Nephron progenitor cell (in vitro differentiated cells): Measurements from ENCODE around the gene CPEB4.
A peak's percentile ranks its signal among the peaks of the same experiment; 100 is the strongest.

Experiments used
- DNase-seq: peaks from one replicate; pipeline ENCODE4 v3.0.0; 2021
- H3K27ac Mint-ChIP-seq: 2 replicates; pipeline ENCODE4 v1.8.0; 2021; ENCODE audit warnings: mild to moderate bottlenecking, moderate library complexity, mixed read lengths
- H3K27me3 Mint-ChIP-seq: 2 replicates; pipeline ENCODE4 v1.8.0; 2021; ENCODE audit warnings: mild to moderate bottlenecking, low read depth, mixed read lengths; ENCODE audit not compliant: poor library complexity
- H3K36me3 Mint-ChIP-seq: 2 replicates; pipeline ENCODE4 v1.8.0; 2021; ENCODE audit warnings: low read depth, mixed read lengths
- H3K4me1 Mint-ChIP-seq: 2 replicates; pipeline ENCODE4 v1.8.0; 2021; ENCODE audit warnings: mixed read lengths
- H3K4me3 Mint-ChIP-seq: 2 replicates; pipeline ENCODE4 v1.8.0; 2021; ENCODE audit warnings: mild to moderate bottlenecking, moderate library complexity, mixed read lengths
- H3K9me3 Mint-ChIP-seq: 2 replicates; pipeline ENCODE4 v1.8.0; 2021; ENCODE audit warnings: mild to moderate bottlenecking, moderate library complexity, mixed read lengths
- CTCF ChIP-seq: fragments of 200-600 bp; sonication (generic); IDR thresholded peaks from 2 replicates; pipeline ENCODE4 v1.5.0; 2021; ENCODE audit warnings: antibody characterized with exemption

The CPEB4 gene

GRCh38 chr5:173969167-173970049 lies 81.3 kb downstream of the CPEB4 start:
- DNase-seq, result no peak
- peaks cover 4% of the 10 kb centered on the region for H3K27me3 Mint-ChIP-seq
- H3K27ac Mint-ChIP-seq, result peak overlapping the region; percentile 4
- no peak for TF ChIP-seq CTCF
- peaks cover 73% of the 10 kb centered on the region for H3K4me1 Mint-ChIP-seq
- no peak overlapping the region for H3K4me3 Mint-ChIP-seq
- H3K36me3 Mint-ChIP-seq, result no peaks in the 10 kb centered on the region
- no peaks in the 10 kb centered on the region for H3K9me3 Mint-ChIP-seq

DNA sequence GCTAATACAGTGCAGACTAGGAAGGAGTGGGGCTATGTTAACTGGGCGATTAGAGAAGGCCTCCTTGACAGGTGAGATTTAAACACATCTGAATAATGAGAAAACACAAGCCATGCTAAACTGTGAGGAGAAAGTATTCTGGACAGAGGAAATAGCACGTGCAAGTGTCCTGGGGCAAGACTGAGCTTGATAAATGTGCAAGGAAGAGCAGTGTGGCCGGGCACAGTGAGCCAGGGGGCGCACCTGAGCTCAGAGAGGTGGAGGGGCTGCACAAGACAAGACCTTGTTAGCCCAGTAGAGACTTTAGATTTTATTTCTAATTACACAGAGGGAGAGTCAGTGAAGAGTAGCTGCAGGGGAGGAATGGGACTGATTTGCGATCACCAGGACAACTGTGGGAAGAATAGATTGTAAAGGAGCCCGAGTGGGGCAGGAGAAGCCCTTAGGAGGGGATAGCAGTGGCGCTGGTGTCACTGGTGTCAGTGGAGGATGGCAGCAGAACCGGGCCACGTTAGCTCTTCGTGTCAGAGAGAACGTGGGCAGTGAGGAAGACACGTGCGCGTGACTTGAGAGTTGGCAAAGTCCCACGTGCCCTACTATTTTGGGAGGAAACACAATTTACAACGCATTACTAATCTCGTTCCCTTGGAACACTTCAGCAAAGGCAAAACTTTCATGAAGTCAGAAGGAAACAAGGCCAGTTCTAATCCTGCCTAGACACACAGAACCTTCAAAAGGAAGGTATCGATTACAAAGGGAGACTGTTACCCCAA lies 82.9 kb downstream of the CPEB4 start:
- no peaks in the 10 kb centered on the region for H3K9me3 Mint-ChIP-seq

DNA sequence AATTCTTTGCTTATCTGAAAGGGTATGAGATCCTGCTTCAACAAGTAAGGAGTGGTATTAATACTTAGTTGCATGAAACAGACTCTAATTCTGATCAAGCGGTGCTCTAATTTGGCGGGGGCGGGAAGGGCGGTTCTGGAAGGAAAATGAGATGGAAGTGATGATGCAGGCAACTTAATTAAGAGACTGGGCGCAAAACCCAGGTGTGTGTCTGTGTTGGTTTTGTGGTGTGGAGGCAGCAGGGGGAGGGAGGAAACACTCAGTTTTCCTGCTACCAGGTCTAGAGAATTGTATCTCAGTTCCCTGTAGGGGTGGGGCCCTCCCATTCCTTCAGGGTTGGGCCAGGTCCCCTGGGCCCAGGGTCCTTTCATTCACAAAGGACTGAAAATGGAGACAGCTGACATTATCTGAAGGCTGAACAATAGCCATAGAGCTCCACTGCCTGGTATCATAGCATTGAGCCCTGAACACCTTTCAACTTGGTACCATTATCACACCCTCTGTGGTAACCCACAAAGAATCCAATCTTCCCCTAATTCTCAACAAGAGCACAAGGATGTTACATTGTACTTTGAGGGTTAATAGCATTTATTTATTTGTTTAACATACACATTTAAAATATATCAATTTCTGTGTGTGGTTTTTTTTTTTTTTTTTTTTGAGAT lies 83.7 kb downstream of the CPEB4 start:
- TF ChIP-seq CTCF, result no peak
- H3K27me3 Mint-ChIP-seq, result peaks cover 4% of the 10 kb centered on the region
- no peaks in the 10 kb centered on the region for H3K36me3 Mint-ChIP-seq
- no peak overlapping the region for H3K27ac Mint-ChIP-seq
- no peak for DNase-seq
- H3K4me1 Mint-ChIP-seq, result peaks cover 67% of the 10 kb centered on the region
- H3K4me3 Mint-ChIP-seq, result peak overlapping the region; percentile 28
- H3K9me3 Mint-ChIP-seq, result peaks cover 7% of the 10 kb centered on the region

More for the DNA sequence above, 82.9 kb downstream of the CPEB4 start:
- H3K27ac Mint-ChIP-seq, result peak overlapping the region; percentile 73
- H3K4me1 Mint-ChIP-seq, result peaks cover 67% of the 10 kb centered on the region
- no peaks in the 10 kb centered on the region for H3K36me3 Mint-ChIP-seq
- no peak for TF ChIP-seq CTCF
- peaks cover 4% of the 10 kb centered on the region for H3K27me3 Mint-ChIP-seq
- peak overlapping the region; percentile 28 for H3K4me3 Mint-ChIP-seq
- DNase-seq, result no peak

DNA sequence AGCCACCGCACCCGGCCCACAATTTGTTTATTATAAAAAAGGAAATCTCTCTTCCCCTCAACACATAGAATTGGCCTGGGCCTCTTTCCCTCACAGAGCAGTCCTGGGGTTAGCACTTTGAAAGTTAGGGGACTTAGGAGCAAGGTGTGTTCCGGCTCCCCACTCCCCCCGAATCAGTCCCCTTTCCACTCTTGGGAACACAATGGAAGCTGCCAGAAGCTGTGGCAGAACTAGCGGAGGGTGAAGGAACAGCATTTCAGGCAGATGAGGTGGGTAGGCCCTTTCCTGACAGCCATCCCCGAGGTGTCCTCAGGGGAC lies 84.4 kb downstream of the CPEB4 start:
- H3K27ac Mint-ChIP-seq, result no peak overlapping the region
- H3K4me3 Mint-ChIP-seq, result peak overlapping the region; percentile 85
- H3K36me3 Mint-ChIP-seq, result no peaks in the 10 kb centered on the region
- peaks cover 14% of the 10 kb centered on the region for H3K9me3 Mint-ChIP-seq
- TF ChIP-seq CTCF, result no peak
- peaks cover 4% of the 10 kb centered on the region for H3K27me3 Mint-ChIP-seq
- peaks cover 61% of the 10 kb centered on the region for H3K4me1 Mint-ChIP-seq
- DNase-seq, result no peak

GRCh38 chr5:173972925-173973615 lies 84.9 kb downstream of the CPEB4 start:
- Mint-ChIP-seq H3K4me3 (peak overlapping the region; percentile 85), H3K27me3 (peaks cover 4% of the 10 kb centered on the region), H3K4me1 (peaks cover 56% of the 10 kb centered on the region), H3K27ac (no peak overlapping the region), H3K9me3 (peaks cover 19% of the 10 kb centered on the region), H3K36me3 (no peaks in the 10 kb centered on the region)
- DNase-seq, result peak; percentile 87
- TF ChIP-seq CTCF, result peak; percentile 75
